GM19043 (cell line): ENCODE measurements around the gene AIF1.

Experiments used
- ATAC-seq: cut with Tn5 transposase; IDR thresholded peaks from one replicate; pipeline ENCODE4 v1.9.1; 2021; ENCODE audit warnings: low read depth; ENCODE audit not compliant: unreplicated experiment

Gene AIF1

DNA sequence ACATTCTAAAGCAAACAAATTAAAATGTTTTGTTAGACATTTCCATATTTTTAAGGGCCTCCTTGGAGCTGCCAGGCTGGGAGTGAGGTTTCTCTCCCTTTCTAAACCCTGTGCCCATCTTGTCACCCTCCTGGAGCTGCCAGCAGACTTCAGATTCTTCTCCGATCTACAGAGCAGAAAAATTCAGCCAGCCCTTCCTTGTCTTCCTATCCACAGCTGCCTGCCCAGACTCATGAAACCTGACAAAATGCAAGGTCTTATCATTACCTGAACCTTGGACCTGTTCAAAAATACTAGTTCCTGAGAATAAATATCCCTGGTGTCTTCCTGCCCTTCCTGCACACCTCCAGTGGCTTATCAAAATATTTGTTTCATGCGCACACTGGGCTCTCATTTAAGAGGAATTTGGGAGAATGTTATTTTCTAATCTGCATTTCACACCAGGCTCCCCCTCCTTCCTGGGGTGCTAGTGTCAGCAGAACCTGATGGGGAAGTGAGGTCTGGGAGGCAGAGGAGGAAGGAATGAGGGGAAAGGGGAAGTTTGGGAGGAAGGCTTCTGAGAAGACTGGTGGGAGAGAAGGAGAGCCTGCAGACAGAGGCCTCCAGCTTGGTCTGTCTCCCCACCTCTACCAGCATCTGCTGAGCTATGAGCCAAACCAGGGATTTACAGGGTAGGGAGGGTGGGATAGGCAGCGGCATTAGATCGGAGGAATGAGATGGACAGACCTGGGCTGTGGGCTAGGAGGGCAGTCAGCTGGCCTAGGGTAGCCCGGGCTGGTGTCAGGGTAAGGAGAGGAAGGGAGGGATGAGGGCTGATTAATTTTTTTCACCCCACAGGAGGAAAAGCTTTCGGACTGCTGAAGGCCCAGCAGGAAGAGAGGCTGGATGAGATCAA is at the start of gene AIF1:
AIF1 (plus strand) TSS at position 551 of the 895 bp plus-strand sequence; CDS start at position 647, 96 bp downstream.
- no peak for ATAC-seq

DNA sequence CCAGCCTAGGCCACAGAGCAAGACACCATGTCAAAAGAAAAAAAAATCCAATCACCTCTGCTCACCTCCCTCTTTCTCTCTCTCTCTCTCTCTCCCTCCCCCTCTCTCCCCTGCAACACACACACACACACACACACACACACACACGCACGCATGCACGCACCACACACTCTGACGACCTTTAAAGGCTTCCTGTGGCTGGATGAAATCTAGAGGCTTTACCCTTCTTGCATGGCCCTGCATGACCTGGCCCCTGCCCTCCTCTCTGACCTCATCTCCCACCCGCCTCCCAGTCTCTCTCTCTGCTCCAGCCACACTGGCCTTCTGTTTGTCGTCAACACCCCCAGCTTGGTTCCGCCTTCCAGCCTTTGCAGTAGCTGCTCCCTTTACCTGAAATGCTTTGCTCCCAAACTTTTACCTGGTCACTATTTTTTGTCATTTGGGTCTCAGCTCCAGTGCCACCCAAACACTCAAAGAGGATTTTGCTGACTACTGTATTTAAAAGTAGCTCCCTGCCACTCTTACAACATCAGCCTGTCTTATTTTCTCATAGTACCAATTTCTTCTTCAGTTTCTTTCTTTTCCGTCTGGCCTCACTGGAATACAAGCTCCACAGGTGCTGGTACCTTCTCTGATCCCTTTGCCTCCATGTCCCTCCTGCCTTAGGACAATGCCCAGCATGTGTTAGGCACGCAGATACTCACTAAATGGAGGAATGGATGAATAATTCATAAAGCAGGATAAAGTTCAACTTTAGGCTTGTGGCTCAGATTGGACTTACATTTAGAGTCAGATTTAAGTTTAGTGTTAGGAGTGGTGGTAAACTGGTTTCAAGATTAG is 47.3 kb upstream of the AIF1 start:
- ATAC-seq, result no peak

DNA sequence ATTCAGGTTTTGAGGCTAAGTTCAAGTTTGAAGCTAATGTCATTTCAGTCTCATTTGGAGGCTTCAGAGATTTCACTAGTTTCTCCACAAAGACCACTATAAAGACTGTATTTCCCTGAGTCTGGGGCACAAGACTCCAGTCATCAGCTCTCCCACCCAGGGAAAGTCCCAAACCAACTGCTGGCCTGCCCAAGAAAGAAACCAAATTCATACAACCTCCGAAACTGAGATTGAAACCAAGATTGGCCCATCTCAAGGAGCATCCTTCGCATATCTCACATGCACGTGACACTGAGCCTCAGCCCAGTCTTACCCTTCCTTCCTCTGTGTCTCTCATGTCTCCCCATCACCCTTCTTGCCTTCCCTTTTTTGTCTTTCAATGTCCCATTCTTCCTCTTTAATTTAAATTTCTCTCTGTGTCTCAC is 46.5 kb upstream of the AIF1 start:
- peak; percentile 67 for ATAC-seq

DNA sequence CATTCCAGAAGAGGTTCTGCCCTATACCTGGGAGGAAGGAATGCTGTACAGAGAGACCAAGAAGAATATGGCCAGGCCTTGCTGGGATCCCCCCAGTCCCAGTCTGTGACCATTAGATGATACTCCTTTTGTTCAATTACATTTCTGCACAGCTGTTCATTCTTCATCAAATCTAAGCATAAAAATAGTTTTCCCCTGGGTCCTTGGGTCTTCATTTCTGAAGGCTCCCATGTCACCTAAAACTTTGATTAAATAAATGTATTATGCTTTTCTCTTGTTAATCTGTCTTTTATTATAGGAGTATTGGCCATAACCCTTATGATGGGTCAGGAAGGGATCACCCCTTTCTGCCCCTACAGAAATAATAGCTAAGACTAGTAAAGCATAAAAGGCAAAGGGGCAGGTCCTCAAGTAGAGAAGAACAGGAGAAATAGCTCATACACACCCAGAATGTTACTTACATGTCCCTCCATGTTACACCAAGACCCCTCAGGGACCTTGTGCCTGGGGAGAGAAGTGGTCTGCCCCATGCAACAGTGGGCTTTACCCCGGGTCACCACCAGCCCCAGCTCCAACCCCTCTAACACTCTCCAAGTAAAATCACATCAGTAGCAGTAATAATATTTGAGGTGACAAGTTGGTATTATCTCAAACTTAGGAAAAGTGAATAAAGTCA is 45.0 kb upstream of the AIF1 start:
- ATAC-seq, result no peak

DNA sequence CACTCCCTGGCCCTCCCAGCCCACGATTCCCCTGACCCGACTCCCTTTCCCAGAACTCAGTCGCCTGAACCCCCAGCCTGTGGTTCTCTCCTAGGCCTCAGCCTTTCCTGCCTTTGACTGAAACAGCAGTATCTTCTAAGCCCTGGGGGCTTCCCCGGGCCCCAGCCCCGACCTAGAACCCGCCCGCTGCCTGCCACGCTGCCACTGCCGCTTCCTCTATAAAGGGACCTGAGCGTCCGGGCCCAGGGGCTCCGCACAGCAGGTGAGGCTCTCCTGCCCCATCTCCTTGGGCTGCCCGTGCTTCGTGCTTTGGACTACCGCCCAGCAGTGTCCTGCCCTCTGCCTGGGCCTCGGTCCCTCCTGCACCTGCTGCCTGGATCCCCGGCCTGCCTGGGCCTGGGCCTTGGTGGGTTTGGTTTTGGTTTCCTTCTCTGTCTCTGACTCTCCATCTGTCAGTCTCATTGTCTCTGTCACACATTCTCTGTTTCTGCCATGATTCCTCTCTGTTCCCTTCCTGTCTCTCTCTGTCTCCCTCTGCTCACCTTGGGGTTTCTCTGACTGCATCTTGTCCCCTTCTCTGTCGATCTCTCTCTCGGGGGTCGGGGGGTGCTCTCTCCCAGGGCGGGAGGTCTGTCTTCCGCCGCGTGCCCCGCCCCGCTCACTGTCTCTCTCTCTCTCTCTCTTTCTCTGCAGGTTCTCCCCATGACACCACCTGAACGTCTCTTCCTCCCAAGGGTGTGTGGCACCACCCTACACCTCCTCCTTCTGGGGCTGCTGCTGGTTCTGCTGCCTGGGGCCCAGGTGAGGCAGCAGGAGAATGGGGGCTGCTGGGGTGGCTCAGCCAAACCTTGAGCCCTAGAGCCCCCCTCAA is 42.8 kb upstream of the AIF1 start, which contains the start of gene LTA:
LTA (plus strand) TSS at position 249 of the 871 bp plus-strand sequence; CDS start at position 703, 454 bp downstream.
- ATAC-seq, result no peak

DNA sequence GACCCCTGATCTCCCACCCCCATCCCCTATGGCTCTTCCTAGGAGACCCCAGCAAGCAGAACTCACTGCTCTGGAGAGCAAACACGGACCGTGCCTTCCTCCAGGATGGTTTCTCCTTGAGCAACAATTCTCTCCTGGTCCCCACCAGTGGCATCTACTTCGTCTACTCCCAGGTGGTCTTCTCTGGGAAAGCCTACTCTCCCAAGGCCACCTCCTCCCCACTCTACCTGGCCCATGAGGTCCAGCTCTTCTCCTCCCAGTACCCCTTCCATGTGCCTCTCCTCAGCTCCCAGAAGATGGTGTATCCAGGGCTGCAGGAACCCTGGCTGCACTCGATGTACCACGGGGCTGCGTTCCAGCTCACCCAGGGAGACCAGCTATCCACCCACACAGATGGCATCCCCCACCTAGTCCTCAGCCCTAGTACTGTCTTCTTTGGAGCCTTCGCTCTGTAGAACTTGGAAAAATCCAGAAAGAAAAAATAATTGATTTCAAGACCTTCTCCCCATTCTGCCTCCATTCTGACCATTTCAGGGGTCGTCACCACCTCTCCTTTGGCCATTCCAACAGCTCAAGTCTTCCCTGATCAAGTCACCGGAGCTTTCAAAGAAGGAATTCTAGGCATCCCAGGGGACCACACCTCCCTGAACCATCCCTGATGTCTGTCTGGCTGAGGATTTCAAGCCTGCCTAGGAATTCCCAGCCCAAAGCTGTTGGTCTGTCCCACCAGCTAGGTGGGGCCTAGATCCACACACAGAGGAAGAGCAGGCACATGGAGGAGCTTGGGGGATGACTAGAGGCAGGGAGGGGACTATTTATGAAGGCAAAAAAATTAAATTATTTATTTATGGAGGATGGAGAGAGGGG is 41.6 kb upstream of the AIF1 start:
- ATAC-seq, result no peak

DNA sequence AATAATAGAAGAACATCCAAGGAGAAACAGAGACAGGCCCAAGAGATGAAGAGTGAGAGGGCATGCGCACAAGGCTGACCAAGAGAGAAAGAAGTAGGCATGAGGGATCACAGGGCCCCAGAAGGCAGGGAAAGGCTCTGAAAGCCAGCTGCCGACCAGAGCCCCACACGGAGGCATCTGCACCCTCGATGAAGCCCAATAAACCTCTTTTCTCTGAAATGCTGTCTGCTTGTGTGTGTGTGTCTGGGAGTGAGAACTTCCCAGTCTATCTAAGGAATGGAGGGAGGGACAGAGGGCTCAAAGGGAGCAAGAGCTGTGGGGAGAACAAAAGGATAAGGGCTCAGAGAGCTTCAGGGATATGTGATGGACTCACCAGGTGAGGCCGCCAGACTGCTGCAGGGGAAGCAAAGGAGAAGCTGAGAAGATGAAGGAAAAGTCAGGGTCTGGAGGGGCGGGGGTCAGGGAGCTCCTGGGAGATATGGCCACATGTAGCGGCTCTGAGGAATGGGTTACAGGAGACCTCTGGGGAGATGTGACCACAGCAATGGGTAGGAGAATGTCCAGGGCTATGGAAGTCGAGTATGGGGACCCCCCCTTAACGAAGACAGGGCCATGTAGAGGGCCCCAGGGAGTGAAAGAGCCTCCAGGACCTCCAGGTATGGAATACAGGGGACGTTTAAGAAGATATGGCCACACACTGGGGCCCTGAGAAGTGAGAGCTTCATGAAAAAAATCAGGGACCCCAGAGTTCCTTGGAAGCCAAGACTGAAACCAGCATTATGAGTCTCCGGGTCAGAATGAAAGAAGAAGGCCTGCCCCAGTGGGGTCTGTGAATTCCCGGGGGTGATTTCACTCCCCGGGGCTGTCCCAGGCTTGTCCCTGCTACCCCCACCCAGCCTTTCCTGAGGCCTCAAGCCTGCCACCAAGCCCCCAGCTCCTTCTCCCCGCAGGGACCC is 40.6 kb upstream of the AIF1 start:
- no peak for ATAC-seq

DNA sequence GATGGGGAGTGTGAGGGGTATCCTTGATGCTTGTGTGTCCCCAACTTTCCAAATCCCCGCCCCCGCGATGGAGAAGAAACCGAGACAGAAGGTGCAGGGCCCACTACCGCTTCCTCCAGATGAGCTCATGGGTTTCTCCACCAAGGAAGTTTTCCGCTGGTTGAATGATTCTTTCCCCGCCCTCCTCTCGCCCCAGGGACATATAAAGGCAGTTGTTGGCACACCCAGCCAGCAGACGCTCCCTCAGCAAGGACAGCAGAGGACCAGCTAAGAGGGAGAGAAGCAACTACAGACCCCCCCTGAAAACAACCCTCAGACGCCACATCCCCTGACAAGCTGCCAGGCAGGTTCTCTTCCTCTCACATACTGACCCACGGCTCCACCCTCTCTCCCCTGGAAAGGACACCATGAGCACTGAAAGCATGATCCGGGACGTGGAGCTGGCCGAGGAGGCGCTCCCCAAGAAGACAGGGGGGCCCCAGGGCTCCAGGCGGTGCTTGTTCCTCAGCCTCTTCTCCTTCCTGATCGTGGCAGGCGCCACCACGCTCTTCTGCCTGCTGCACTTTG is 39.6 kb upstream of the AIF1 start, which contains the start of gene TNF:
TNF (plus strand) TSS at position 231 of the 567 bp plus-strand sequence; CDS start at position 408, 177 bp downstream.
- ATAC-seq, result no peak

DNA sequence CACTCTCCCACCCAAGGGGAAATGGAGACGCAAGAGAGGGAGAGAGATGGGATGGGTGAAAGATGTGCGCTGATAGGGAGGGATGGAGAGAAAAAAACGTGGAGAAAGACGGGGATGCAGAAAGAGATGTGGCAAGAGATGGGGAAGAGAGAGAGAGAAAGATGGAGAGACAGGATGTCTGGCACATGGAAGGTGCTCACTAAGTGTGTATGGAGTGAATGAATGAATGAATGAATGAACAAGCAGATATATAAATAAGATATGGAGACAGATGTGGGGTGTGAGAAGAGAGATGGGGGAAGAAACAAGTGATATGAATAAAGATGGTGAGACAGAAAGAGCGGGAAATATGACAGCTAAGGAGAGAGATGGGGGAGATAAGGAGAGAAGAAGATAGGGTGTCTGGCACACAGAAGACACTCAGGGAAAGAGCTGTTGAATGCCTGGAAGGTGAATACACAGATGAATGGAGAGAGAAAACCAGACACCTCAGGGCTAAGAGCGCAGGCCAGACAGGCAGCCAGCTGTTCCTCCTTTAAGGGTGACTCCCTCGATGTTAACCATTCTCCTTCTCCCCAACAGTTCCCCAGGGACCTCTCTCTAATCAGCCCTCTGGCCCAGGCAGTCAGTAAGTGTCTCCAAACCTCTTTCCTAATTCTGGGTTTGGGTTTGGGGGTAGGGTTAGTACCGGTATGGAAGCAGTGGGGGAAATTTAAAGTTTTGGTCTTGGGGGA is 38.9 kb upstream of the AIF1 start:
- no peak for ATAC-seq

DNA sequence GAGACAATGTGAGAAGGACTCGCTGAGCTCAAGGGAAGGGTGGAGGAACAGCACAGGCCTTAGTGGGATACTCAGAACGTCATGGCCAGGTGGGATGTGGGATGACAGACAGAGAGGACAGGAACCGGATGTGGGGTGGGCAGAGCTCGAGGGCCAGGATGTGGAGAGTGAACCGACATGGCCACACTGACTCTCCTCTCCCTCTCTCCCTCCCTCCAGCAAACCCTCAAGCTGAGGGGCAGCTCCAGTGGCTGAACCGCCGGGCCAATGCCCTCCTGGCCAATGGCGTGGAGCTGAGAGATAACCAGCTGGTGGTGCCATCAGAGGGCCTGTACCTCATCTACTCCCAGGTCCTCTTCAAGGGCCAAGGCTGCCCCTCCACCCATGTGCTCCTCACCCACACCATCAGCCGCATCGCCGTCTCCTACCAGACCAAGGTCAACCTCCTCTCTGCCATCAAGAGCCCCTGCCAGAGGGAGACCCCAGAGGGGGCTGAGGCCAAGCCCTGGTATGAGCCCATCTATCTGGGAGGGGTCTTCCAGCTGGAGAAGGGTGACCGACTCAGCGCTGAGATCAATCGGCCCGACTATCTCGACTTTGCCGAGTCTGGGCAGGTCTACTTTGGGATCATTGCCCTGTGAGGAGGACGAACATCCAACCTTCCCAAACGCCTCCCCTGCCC is 38.0 kb upstream of the AIF1 start:
- no peak for ATAC-seq

DNA sequence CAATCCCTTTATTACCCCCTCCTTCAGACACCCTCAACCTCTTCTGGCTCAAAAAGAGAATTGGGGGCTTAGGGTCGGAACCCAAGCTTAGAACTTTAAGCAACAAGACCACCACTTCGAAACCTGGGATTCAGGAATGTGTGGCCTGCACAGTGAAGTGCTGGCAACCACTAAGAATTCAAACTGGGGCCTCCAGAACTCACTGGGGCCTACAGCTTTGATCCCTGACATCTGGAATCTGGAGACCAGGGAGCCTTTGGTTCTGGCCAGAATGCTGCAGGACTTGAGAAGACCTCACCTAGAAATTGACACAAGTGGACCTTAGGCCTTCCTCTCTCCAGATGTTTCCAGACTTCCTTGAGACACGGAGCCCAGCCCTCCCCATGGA is 37.5 kb upstream of the AIF1 start:
- no peak for ATAC-seq

DNA sequence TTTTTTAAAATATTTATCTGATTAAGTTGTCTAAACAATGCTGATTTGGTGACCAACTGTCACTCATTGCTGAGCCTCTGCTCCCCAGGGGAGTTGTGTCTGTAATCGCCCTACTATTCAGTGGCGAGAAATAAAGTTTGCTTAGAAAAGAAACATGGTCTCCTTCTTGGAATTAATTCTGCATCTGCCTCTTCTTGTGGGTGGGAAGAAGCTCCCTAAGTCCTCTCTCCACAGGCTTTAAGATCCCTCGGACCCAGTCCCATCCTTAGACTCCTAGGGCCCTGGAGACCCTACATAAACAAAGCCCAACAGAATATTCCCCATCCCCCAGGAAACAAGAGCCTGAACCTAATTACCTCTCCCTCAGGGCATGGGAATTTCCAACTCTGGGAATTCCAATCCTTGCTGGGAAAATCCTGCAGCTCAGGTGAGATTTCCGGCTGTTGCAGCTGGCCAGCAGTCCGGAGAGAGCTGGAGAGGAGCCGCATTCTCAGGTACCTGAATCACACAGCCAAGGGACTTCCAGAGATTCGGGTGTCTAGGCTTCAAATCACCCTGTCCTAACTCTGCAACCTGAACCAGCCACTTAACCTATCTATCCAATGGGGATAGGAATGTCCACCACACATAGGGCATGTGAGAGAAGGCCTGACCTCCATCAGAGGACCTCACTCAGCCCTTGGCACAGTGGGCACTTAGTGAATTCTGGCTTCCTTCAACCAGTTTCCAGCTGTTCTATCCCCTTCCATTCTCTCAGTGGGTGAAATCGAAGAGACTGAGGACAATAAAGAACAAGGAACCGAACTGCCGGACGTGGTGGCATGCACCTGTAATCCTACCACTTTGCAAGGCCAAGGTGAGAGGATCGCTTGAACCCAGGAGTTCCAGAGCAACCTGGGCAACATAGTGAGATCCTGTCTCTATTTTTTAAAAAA is 36.6 kb upstream of the AIF1 start:
- no peak for ATAC-seq

DNA sequence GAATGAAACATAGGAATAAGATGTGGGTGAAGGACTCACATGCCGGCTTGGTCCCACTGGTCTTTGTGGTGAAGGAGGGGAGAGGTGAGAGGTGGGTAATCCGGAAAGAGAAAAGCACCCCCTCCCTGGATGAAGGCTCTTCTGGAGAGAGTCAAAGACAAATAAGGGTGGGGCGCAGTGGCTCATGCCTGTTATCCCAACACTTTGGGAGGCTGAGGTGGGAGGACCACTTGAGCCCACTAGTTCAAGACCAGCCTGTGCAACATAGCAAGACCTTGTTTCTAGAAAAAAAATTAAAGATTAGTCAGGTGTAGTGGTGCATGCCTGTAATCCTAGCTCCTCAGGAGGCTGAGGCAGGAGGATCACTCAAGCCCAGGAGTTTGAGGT is 35.9 kb upstream of the AIF1 start:
- ATAC-seq, result no peak

DNA sequence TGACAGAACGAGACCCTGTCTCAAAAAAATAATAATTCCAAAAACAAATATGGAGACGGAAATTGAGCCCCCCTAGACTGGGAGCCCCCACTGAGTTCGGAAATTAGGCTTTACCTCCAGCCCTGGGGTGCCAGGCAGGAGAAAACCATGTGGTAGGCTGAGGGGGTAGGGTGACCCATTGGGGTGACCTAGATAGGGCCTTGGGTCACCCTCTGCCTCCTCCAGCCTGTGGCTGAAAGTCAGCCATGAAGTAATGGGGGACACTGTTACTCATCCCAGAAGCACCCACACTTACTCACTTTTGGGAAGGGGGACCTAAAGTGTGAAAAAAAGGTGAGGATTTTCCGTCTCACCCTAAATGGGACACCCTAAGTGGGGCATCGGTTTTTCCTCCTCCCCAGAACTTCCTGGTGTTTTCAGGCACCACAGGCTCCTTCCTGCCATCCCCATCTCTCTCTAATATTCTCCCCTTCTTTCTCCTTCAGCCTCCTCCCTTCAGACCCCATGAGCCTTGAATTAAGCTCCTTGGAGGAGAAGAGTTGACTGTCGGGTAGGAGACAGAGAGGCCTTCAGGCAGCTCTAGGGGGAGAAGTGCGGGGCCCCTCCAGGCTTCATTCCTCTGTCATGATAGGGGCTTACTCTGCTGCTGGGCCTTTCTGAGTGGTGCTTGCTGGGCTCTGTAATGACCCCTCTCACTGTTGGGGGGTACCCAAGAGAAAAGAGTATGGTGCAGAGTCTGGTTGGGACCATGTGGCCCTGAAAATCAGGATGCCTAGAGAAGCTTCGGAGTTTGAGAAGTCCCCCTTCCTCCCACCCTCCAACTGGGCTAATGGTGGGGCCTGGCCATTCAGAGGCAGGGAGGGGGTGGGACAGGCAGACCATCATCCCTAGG is 35.2 kb upstream of the AIF1 start:
- no peak for ATAC-seq
